Subcutaneous abdominal adipose tissue (tissue), 5 donors: ENCODE measurements around the gene FOXA1.

Experiments
- H3K27ac ChIP-seq: one replicate; pipeline ENCODE4 v1.7.0; 2013; ENCODE audit warnings: low read depth, mild to moderate bottlenecking, inconsistent platforms, low read length, moderate library complexity
- H3K27me3 ChIP-seq, 5 donors: one replicate each; pipeline ENCODE4 v1.7.0; 2013; ENCODE audit warnings: low read length in 5 of 5, inconsistent platforms in 1 of 5; ENCODE audit not compliant: control insufficient read depth in 5 of 5, insufficient read depth in 4 of 5
- H3K36me3 ChIP-seq, 5 donors: one replicate each; pipeline ENCODE4 v1.7.0; 2013; ENCODE audit warnings: low read length in 5 of 5; ENCODE audit not compliant: control insufficient read depth in 5 of 5, insufficient read depth in 5 of 5
- H3K4me1 ChIP-seq, 5 donors: one replicate each; pipeline ENCODE4 v1.7.0; 2013; ENCODE audit warnings: low read length in 5 of 5, mild to moderate bottlenecking in 3 of 5, moderate library complexity in 1 of 5; ENCODE audit not compliant: control insufficient read depth in 5 of 5, insufficient read depth in 5 of 5
- H3K4me3 ChIP-seq, 5 donors: one replicate each; pipeline ENCODE4 v1.7.0; 2013; ENCODE audit warnings: low read length in 5 of 5, low read depth in 1 of 5
- H3K9ac ChIP-seq, 5 donors: one replicate each; pipeline ENCODE4 v1.7.0; 2013; ENCODE audit warnings: low read length in 5 of 5, mild to moderate bottlenecking in 4 of 5, moderate library complexity in 3 of 5
- H3K9me3 ChIP-seq, 5 donors: one replicate each; pipeline ENCODE4 v1.7.0; 2013; ENCODE audit warnings: low read length in 5 of 5; ENCODE audit not compliant: control insufficient read depth in 5 of 5
- donor health status: healthy.
- donor health status: healthy.
- donor health status: healthy.
- donor health status: healthy.
- donor health status: healthy.

Gene FOXA1

DNA sequence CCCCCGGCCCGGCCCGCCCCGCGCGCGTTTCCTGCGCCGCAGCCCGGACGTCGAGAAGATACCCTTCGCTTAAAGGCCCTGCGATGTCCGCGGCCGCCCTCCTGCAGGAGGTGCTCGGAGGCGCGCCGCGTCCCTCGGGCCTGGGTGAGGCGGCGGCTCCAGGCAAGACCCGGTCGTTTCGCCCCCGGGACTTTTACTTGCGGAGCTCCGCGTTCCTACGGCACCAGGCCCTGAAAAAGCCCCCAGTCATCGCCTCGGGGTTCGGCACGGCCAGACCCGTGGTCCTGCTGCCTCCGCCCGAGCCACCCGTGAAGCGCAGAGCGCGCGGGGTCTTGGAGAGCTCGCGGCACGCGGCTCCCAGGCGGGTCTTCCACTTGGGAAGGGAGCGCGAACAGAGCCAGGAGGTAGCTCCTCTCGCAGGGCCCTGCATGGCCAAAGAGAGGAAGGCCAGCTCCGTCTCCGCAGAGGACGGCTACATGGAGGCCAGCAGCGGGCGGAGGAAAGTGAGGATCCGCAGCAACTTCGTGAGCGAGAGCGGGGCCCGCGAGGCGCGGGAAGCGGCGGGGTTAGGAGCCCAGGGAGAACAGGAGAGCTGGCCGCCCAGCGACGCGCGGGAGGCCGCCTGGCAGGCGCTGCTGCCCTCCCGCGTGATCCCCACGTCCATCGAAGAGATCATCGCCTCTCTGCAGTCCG is 27.3 kb upstream of the FOXA1 start:
- no peak overlapping the region for H3K27ac ChIP-seq
- no peak overlapping the region for H3K9ac ChIP-seq
- no peaks in the 10 kb centered on the region for H3K36me3 ChIP-seq
- peaks cover 11 to 28% (median 15%) of the 10 kb centered on the region in 5 donors for H3K27me3 ChIP-seq
- peaks cover 0 to 9% (median 8%) of the 10 kb centered on the region in 5 donors for H3K4me1 ChIP-seq
- peak overlapping the region in 2 of 5 donors; percentile 16 to 33 for H3K4me3 ChIP-seq
- peaks cover 0 to 3% (median 2%) of the 10 kb centered on the region in 5 donors for H3K9me3 ChIP-seq

DNA sequence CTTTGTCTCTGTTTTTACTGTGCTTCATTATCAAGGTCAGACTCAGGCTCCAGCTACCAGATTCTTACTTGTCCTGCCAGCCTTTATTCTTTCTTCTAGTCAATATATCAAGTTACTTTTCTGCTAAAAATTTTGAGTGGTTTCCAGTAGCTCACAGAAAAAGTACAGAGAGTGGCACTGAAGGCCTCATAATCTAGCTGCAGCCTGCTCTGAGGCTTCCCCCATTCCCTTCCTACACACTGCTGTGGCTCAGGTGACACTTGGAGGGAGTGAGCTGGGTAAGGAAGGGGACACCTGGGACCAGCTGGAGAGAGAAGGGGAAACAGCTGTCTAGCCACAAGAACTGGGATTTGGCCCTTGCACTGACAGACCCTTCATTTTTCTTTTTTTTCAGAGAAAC is 25.8 kb upstream of the FOXA1 start:
- Histone ChIP-seq H3K4me3 (no peak overlapping the region), H3K27ac (no peak overlapping the region), H3K27me3 (peaks cover 11 to 28% (median 15%) of the 10 kb centered on the region in 5 donors), H3K4me1 (peaks cover 0 to 9% (median 8%) of the 10 kb centered on the region in 5 donors), H3K9me3 (peaks cover 3 to 12% (median 7%) of the 10 kb centered on the region in 5 donors), H3K9ac (no peak overlapping the region), H3K36me3 (no peaks in the 10 kb centered on the region)

DNA sequence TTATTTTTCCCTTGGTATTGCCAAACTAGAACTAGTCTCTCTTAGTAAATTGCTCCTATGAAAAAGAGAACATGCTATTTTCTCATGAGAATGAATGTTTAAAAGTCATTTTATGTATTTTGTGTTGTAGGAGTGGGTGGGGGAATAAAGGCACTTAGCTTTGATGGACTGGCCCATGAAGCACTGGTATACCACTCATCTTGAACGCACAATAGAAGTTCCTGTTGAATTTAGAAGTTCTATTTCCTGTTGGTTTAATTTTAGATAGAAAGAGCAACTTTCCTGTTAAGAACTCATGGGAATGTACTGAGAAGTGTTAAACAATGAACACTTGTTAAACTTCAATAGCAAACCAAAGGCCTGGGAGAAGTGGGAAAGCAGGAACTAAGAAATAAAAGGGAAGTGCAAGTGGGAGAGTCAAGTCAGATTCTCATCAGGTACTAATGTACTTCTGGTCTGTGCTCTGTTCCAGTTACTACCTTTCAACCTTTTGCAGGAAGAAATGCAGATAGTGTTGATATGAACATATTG is 23.5 kb upstream of the FOXA1 start:
- H3K4me1 ChIP-seq, result peaks cover 0 to 9% (median 8%) of the 10 kb centered on the region in 5 donors
- peaks cover 12 to 25% (median 20%) of the 10 kb centered on the region in 5 donors for H3K9me3 ChIP-seq
- no peaks in the 10 kb centered on the region for H3K36me3 ChIP-seq
- H3K27me3 ChIP-seq, result peaks cover 11 to 19% (median 14%) of the 10 kb centered on the region in 5 donors
- H3K27ac ChIP-seq, result no peak overlapping the region
- no peak overlapping the region for H3K4me3 ChIP-seq
- H3K9ac ChIP-seq, result no peak overlapping the region

DNA sequence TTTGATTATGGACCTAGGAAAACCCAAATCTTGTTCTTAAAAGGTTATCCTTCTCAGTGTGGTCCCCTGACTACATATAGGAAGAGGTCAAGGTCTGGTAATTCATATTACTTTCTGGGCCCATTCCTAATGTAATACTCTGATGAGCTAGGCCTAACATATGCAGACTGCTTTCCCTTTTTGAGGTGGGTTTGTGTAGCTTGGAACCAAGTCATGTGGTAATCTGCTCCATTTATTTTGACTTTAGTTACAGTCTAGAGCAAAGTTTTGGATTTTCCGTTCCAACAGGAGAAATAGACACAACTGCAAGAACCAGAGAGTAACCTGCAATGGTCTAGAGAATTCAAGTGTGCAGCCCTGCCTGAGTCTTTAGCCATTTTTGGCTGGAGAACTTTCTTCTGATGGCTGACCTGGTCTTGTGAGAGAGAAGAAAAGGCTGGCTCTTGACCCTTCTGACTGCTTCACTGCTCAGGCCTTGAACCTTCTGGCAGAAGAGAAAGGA is 22.9 kb upstream of the FOXA1 start:
- no peaks in the 10 kb centered on the region for H3K36me3 ChIP-seq
- H3K4me3 ChIP-seq, result no peak overlapping the region
- H3K4me1 ChIP-seq, result peaks cover 0 to 9% (median 8%) of the 10 kb centered on the region in 5 donors
- peaks cover 11 to 17% (median 13%) of the 10 kb centered on the region in 5 donors for H3K27me3 ChIP-seq
- H3K9me3 ChIP-seq, result peaks cover 12 to 27% (median 20%) of the 10 kb centered on the region in 5 donors
- no peak overlapping the region for H3K9ac ChIP-seq
- H3K27ac ChIP-seq, result no peak overlapping the region

DNA sequence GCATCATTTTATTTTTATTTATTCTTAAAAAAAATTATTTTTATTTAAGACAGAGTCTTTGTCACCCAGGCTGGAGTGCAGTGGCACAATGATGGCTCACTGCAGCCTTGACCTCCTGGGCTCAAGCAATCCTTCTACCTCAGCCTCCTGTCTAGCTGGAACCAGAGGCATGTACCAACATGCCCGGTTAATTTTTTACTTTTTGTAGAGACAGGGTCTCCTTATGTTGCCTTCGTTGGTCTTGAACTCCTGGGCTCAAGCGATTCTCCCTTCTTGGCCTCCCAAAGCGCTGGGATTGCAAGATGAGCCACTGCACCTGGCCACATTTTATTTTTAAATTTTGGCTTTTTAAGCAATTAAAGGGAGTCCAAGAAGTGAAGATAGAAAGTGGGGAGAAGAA is 21.8 kb upstream of the FOXA1 start:
- H3K4me3 ChIP-seq, result no peak overlapping the region
- H3K9ac ChIP-seq, result no peak overlapping the region
- H3K27me3 ChIP-seq, result peaks cover 1 to 10% (median 3%) of the 10 kb centered on the region in 5 donors
- no peaks in the 10 kb centered on the region for H3K4me1 ChIP-seq
- no peak overlapping the region for H3K27ac ChIP-seq
- H3K9me3 ChIP-seq, result peaks cover 12 to 30% (median 20%) of the 10 kb centered on the region in 5 donors
- H3K36me3 ChIP-seq, result no peaks in the 10 kb centered on the region

DNA sequence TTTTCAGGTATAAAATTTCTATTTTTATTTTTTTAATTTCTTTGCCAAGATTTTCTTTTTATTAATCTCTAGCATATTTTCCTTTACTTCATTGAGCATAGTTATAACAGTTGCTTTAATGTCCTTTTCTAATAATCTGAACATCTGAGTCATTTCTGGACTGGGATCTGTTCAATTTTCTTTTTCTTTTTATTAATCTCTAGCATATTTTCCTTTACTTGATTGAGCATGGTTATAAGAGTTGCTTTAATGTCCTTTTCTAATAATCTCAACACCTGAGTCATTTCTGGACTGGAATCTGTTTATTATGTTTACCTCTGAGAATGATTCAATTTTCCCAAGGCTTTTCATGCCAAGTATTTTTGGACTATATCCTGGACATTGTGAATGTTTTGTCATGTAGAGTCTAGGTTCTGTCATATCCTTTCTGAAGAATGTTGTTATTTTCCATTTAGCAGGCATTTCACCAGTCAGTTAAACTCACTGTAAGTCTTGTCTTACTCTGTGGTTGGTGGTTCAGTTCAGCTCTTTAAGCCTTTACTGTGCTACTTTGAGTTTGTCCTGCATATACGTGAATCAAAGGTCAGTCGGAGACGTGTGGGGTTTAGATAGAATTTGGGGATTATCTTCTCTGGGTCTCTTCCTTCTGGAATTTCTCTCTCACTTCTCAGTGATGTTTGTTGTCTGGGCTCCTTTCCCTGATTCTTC is 20.7 kb upstream of the FOXA1 start:
- peaks cover 8 to 14% (median 8%) of the 10 kb centered on the region in 5 donors for H3K27me3 ChIP-seq
- no peak overlapping the region for H3K4me3 ChIP-seq
- H3K9ac ChIP-seq, result no peak overlapping the region
- peaks cover 12 to 33% (median 20%) of the 10 kb centered on the region in 5 donors for H3K9me3 ChIP-seq
- no peak overlapping the region for H3K27ac ChIP-seq
- peaks cover 0 to 6% (median 0%) of the 10 kb centered on the region in 5 donors for H3K4me1 ChIP-seq
- no peaks in the 10 kb centered on the region for H3K36me3 ChIP-seq

DNA sequence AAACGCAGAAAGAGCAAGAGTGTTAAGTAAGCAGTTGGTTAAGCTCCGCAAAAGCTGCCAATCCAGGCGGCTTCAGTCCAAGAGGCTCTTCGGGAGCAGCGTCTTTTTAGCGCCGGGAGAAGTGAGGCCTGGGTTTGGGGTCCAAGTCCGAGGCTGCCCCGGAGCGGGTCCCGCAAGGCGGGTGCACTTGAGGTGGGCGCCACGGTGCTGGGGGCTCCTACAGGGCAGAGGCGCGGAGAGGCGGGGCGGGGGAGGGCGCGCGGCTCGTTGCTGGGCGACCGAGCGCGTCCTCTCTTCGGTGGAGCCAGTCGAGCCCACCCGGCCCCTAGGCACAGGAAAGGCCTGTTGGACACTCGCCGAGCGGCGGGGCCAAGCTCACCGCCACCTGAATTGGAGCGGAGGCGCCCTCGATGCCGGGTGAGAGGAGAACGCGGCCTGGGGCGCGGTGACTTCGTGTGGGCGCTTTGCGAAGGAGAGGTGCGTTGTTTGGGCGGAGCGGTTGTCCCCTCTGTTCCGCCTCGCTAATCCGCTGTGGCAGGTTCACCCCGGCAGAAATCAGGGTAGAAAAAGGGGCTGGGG is 16.0 kb upstream of the FOXA1 start:
- H3K9ac ChIP-seq, result no peak overlapping the region

DNA sequence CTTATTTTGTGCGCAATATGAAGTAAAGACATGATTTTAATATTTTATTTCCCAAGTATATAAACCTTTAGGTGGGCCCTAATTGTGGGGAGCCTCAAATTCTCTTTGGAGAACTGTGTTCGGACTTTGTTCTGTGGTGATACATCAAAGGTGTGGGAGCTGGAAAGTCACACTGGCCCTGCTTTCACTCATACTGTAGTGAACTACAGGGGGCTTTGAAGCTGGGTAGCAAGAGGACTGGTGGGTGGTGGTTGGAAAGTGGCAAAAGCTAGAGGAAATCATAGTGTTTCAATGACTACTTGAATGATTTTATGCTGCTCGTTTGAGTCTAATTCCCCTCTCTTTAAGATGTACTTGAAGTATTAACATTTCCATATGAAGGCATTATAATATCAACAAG is 13.6 kb upstream of the FOXA1 start:
- H3K36me3 ChIP-seq, result no peaks in the 10 kb centered on the region
- no peak overlapping the region for H3K9ac ChIP-seq
- peaks cover 0 to 6% (median 0%) of the 10 kb centered on the region in 5 donors for H3K4me1 ChIP-seq
- no peak overlapping the region for H3K4me3 ChIP-seq
- peaks cover 0 to 8% (median 2%) of the 10 kb centered on the region in 5 donors for H3K9me3 ChIP-seq
- no peak overlapping the region for H3K27ac ChIP-seq
- peaks cover 14 to 42% (median 32%) of the 10 kb centered on the region in 5 donors for H3K27me3 ChIP-seq

More for the DNA sequence above, 16.0 kb upstream of the FOXA1 start:
- Histone ChIP-seq H3K27ac (no peak overlapping the region), H3K4me1 (peaks cover 0 to 6% (median 0%) of the 10 kb centered on the region in 5 donors), H3K9me3 (peaks cover 9 to 29% (median 14%) of the 10 kb centered on the region in 5 donors), H3K27me3 (peaks cover 8 to 24% (median 12%) of the 10 kb centered on the region in 5 donors), H3K4me3 (no peak overlapping the region), H3K36me3 (no peaks in the 10 kb centered on the region)

DNA sequence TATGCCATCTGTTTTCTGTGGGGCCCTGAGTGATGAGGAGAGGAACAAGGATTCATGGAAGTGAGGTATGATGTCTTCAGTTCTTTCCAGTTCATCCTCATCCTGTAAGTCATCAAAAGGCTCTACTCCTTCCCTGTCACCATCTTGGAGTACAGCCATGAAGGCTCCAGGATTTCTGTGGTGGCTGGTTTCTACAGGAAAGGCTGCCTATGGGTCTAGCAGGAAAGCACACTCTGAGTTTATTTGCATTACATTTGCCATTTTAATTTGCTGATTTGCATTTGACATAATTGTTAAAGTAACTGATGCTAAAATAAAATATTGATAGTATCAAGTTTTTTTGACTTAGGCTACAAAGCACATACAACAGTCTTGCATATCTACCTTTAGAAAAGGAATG is 11.6 kb upstream of the FOXA1 start:
- Histone ChIP-seq H3K9me3 (peaks cover 0 to 3% (median 0%) of the 10 kb centered on the region in 5 donors), H3K27me3 (peaks cover 32 to 58% (median 51%) of the 10 kb centered on the region in 5 donors), H3K4me1 (peaks cover 0 to 6% (median 0%) of the 10 kb centered on the region in 5 donors), H3K27ac (no peak overlapping the region), H3K36me3 (no peaks in the 10 kb centered on the region), H3K4me3 (no peak overlapping the region), H3K9ac (no peak overlapping the region)
